Measurements from ENCODE around the gene DHDDS.

- TF ChIP-seq, protein P1, sequence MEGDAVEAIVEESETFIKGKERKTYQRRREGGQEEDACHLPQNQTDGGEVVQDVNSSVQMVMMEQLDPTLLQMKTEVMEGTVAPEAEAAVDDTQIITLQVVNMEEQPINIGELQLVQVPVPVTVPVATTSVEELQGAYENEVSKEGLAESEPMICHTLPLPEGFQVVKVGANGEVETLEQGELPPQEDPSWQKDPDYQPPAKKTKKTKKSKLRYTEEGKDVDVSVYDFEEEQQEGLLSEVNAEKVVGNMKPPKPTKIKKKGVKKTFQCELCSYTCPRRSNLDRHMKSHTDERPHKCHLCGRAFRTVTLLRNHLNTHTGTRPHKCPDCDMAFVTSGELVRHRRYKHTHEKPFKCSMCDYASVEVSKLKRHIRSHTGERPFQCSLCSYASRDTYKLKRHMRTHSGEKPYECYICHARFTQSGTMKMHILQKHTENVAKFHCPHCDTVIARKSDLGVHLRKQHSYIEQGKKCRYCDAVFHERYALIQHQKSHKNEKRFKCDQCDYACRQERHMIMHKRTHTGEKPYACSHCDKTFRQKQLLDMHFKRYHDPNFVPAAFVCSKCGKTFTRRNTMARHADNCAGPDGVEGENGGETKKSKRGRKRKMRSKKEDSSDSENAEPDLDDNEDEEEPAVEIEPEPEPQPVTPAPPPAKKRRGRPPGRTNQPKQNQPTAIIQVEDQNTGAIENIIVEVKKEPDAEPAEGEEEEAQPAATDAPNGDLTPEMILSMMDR (IDR thresholded peaks at IDR 0.05; ENCODE audit: low read length) = no peak
- no peak for TF ChIP-seq EZH2phosphoT487 (IDR thresholded peaks at IDR 0.05; ENCODE audit: low read length)
Observed at GRCh38 chr1:26490155-26490554, 58.0 kb downstream of the DHDDS start.

Data from MM.1S (cell line).